Measurements from ENCODE around the gene C11orf52.
"Not testable (repeated sequence)": the region's sequence is repeated elsewhere in the genome, so short reads cannot be mapped to it uniquely, and the experiment has no call there.

Gene C11orf52

GRCh38 chr11:111918390-111919256, at the start of gene C11orf52:
C11orf52 (plus strand) TSS chr11:111918913; CDS start chr11:111918973, 60 bp downstream.
- DNase-seq, result no peak

- no peak for DNase-seq
These were observed 48.6 kb upstream of the C11orf52 start for GRCh38 chr11:111870113-111870512.

- DNase-seq, result no peak
These were observed 48.2 kb upstream of the C11orf52 start for GRCh38 chr11:111870522-111870885.

GRCh38 chr11:111870886-111871692, 47.6 kb upstream of the C11orf52 start, which contains the start of gene ALG9:
ALG9 (minus strand) TSS chr11:111871581; CDS start chr11:111871482, 99 bp downstream.
- DNase-seq, result peak; percentile 93

- no peak for DNase-seq
These were observed 47.0 kb upstream of the C11orf52 start for GRCh38 chr11:111871693-111872161.

- DNase-seq, result no peak
These were observed 40.3 kb upstream of the C11orf52 start for GRCh38 chr11:111878385-111878848.

- DNase-seq, result peak; percentile 95
These were observed 39.7 kb upstream of the C11orf52 start, which contains the start of the genes CFAP68 and FDXACB1 for GRCh38 chr11:111878849-111879636. CFAP68 (plus strand) TSS chr11:111879541; CDS start chr11:111879561, 20 bp downstream. FDXACB1 (minus strand) TSS chr11:111879165; CDS start chr11:111879132, 33 bp downstream.

GRCh38 chr11:111879637-111879960, 39.1 kb upstream of the C11orf52 start:
- DNase-seq, result no peak

- DNase-seq, result no peak
These were observed 36.5 kb upstream of the C11orf52 start for GRCh38 chr11:111882202-111882601.

GRCh38 chr11:111885053-111885452, 33.7 kb upstream of the C11orf52 start:
- DNase-seq, result not testable (repeated sequence)

- no peak for DNase-seq
These were observed 32.7 kb upstream of the C11orf52 start for GRCh38 chr11:111886032-111886431.

GRCh38 chr11:111886844-111887243, 31.9 kb upstream of the C11orf52 start:
- no peak for DNase-seq

- DNase-seq, result no peak
These were observed 13.3 kb upstream of the C11orf52 start for GRCh38 chr11:111905411-111905810.

GRCh38 chr11:111906680-111907079, 12.0 kb upstream of the C11orf52 start:
- DNase-seq, result no peak

- DNase-seq, result no peak
These were observed 9.9 kb upstream of the C11orf52 start for GRCh38 chr11:111908639-111909305.

GRCh38 chr11:111909378-111909777, 9.3 kb upstream of the C11orf52 start:
- no peak for DNase-seq

GRCh38 chr11:111910676-111911562, 7.8 kb upstream of the C11orf52 start:
- DNase-seq, result no peak

- DNase-seq, result no peak
These were observed 6.9 kb upstream of the C11orf52 start, which contains the start of gene CRYAB for GRCh38 chr11:111911563-111912401. CRYAB (minus strand) TSS chr11:111911770; CDS start chr11:111911724, 46 bp downstream.

- DNase-seq, result no peak
These were observed 6.2 kb upstream of the C11orf52 start, which contains the start of gene HSPB2 for GRCh38 chr11:111912535-111912934. HSPB2 (plus strand) TSS chr11:111912734; CDS start chr11:111912830, 96 bp downstream.
